ENCODE data around the gene PAEP. TPM values are rescaled to one million over a fixed set of nuclear protein-coding genes. Genes with fewer than 3 reads are reported as not detected.

The PAEP gene
- polyA plus RNA-seq, 3 donors, result not detected

GRCh38 chr9:135607401-135608293 lies 46.1 kb downstream of the PAEP start:
- 70 to 81% (median 78%) methylated on average over 24 to 25 of the region's 25 CpGs for WGBS, 3 donors
- no peak overlapping the region for H3K27ac ChIP-seq (ENCODE audit: low read depth, low read length)

GRCh38 chr9:135608294-135608998 lies 46.9 kb downstream of the PAEP start:
- no peak overlapping the region for H3K27ac ChIP-seq (ENCODE audit: low read depth, low read length)
- WGBS, 3 donors, result 73 to 81% (median 75%) methylated on average over 22 of the region's 22 CpGs

GRCh38 chr9:135608999-135609317 lies 47.4 kb downstream of the PAEP start:
- WGBS, 3 donors, result 75 to 84% (median 79%) methylated on average over 15 of the region's 15 CpGs
- no peak overlapping the region for H3K27ac ChIP-seq (ENCODE audit: low read depth, low read length)

GRCh38 chr9:135609366-135609955 lies 47.9 kb downstream of the PAEP start:
- H3K27ac ChIP-seq (ENCODE audit: low read depth, low read length), result no peak overlapping the region
- 71 to 80% (median 76%) methylated on average over 17 of the region's 17 CpGs for WGBS, 3 donors

- H3K27ac ChIP-seq (ENCODE audit: low read depth, low read length), result no peak overlapping the region
- WGBS, 3 donors, result 75 to 82% (median 81%) methylated on average over 13 of the region's 13 CpGs
These were observed 49.0 kb downstream of the PAEP start for GRCh38 chr9:135610290-135611141.

GRCh38 chr9:135611142-135611874 lies 49.8 kb downstream of the PAEP start:
- 71 to 82% (median 81%) methylated on average over 7 of the region's 7 CpGs for WGBS, 3 donors
- no peak overlapping the region for H3K27ac ChIP-seq (ENCODE audit: low read depth, low read length)

- no peak overlapping the region for H3K27ac ChIP-seq (ENCODE audit: low read depth, low read length)
- WGBS, 3 donors, result 13 to 32% (median 18%) methylated on average over 4 of the region's 4 CpGs
These were observed 50.3 kb downstream of the PAEP start for GRCh38 chr9:135611875-135612209.

GRCh38 chr9:135612437-135612836 lies 50.9 kb downstream of the PAEP start:
- no peak overlapping the region for H3K27ac ChIP-seq (ENCODE audit: low read depth, low read length)
- 78 to 92% (median 83%) methylated on average over 8 of the region's 8 CpGs for WGBS, 3 donors

GRCh38 chr9:135612981-135613910 lies 51.7 kb downstream of the PAEP start:
- WGBS, 3 donors, result 65 to 78% (median 66%) methylated on average over 24 of the region's 24 CpGs
- H3K27ac ChIP-seq (ENCODE audit: low read depth, low read length), result no peak overlapping the region

GRCh38 chr9:135613946-135614805 lies 52.6 kb downstream of the PAEP start:
- no peak overlapping the region for H3K27ac ChIP-seq (ENCODE audit: low read depth, low read length)
- WGBS, 3 donors, result 60 to 77% (median 74%) methylated on average over 34 of the region's 34 CpGs

GRCh38 chr9:135614821-135615665 lies 53.5 kb downstream of the PAEP start:
- 68 to 77% (median 73%) methylated on average over 29 of the region's 29 CpGs for WGBS, 3 donors
- H3K27ac ChIP-seq (ENCODE audit: low read depth, low read length), result no peak overlapping the region

GRCh38 chr9:135615666-135616618 lies 54.4 kb downstream of the PAEP start:
- WGBS, 3 donors, result 53 to 58% (median 57%) methylated on average over 30 to 31 of the region's 31 CpGs
- no peak overlapping the region for H3K27ac ChIP-seq (ENCODE audit: low read depth, low read length)
